AML-193 (cell line): Measurements from ENCODE around the gene MEOX1.

Experiments
- DNase-seq, 2 experiments: peaks; one replicate each; lab custom pipeline; 2025; lab: John Stamatoyannopoulos, UW

Gene MEOX1

DNA sequence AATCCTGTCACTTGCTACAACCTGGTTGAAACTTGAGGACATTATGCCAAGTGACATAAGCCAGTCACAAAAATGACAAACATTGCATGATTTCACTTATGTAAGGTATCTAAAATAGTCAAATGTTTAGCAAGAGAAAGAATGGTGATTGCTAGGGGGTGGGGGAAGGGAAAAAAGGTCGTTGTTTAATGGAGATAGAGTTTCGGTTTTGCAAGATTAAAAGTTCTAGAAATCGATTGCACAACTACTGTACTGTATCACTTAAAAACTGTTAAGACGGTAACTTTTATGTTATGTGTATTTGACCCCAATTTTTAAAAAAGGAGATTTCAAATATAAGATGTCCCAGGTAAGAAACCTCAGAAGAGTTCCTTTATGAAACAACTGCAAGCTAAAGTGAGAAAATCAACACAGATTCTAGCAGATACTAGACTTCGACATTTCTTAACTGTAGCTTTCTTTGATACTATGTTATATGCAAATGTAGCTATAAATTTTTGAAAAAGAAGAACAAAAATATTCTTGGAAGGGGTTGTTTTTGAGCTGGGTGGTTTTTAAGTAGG lies 5.9 kb downstream of the MEOX1 start:
- DNase-seq, result peak; percentile 52 to 62

DNA sequence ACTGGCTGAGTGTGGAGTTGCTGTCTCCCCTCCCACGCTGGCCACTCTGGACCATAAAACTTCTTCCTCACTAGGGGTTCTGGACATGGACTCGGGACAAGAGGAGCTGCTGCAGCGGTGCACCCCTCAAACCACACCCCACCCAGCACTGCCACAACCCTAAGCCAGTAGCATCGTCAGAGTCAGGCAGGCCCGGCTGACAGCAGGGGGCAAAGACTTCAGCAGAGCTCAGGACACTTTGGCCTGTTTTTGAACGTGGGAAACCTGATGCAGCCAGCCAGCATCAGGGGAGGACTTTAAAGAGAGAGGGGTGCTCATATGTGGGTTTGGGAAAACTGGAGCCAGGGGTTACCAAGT lies 9.6 kb downstream of the MEOX1 start:
- DNase-seq, result no peak

DNA sequence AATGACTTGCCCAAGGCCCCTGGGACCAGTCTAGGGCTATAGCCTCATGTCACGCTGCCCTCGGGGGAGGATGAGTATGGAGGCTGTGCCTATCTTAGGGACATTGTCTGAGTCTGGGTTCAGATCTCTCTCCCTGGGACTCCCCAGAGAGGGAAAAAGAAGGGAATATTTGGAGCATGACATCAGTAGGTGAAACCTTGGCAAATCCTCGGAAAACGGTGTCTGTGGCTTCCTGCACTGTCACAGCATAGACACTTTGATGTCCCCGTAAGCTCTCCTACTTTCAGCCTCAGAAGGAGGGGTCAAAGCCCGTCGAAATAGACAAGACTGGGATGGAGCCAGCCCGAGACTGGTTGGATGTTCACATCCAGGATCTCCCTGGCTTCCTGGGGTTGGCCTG lies 11.3 kb downstream of the MEOX1 start:
- DNase-seq, result no peak

DNA sequence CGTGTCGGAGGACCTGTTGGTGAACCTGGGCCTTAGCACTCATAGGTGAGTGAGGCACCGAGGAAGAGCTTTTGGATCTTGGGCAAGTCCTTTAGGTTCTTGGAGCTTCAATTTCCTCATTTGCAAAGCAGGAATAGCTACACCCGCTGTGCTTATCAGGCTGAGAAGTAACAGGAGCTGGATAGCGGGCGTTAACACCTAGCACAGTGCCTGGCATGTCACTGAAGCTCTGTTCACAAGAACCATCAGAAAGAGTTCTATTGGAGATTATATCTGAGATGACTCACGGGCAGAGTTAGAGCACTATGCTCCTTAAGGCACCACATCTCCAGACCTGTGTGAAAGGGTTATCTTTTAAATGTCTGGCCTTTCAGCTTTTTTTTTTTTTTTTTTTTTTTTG lies 12.8 kb downstream of the MEOX1 start:
- no peak for DNase-seq

DNA sequence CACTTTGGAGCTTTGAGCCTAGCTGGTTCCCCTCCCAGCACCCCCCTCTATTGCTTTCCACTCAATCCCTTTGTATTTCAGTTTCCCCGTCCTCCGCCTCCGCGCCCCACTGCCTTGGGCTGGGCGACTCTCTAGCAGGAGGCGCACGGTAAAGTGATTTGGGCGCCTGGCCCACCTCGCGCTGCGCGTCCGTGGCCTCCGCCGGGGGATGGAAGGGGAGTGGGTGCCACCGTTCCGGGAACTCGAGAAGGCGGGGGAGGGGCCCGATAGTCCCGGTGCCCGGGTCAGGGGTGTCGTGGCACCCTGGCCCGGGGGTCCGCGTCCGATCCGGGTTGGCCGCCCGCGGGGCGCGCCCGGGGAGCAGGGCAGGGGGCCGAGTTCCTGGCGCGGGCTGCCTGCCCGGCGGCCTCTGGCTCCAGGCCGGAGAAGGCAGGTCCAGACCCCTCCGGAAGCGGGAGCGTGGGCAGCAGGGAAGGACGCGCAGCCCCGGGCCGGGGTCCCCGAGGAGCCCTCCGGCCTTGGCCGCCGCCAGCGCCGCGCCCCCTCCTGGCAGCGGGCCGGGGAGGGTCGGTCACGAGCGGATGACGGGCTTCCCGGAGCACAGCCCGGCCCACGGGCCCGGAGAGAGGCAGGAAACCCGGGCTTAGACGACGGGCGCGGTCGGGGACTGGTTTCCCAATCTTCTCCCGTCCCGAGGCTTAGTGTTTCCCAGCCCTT lies 15.8 kb downstream of the MEOX1 start:
- no peak for DNase-seq

DNA sequence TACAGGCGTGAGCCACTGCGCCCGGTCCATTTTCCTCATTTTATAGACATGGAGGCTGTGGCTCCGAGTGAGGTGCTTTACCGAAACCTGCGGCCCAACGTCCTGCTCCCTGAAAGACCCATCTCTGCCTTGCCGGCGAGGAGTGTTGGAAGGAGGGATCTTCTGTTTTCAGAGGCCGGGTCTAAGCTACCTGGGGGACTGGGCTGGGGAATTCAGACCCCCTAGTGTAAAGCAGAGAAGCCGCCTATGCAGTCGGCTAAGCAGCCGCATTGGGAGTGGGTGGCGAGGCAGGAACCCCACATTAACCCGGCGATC lies 16.3 kb downstream of the MEOX1 start:
- DNase-seq, result no peak

DNA sequence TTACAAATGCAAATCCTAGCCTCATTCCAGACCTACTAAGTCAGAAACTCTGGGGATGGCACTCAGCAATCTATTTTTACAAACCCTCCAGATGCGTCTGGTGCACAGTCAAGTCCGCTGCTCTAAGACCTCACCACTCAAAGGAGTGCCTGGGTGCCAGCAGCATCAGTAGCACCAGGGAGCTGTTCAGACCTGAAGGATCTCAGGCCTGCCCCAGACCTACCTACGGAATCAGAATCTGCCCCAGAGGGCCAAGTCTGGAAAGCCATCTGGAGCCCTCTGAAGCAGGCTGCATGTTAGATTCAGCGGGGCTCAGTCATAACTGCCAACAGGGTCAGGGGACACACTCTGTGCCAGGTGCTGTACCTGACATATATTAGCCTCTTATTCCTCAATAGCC lies 17.6 kb downstream of the MEOX1 start:
- no peak for DNase-seq

DNA sequence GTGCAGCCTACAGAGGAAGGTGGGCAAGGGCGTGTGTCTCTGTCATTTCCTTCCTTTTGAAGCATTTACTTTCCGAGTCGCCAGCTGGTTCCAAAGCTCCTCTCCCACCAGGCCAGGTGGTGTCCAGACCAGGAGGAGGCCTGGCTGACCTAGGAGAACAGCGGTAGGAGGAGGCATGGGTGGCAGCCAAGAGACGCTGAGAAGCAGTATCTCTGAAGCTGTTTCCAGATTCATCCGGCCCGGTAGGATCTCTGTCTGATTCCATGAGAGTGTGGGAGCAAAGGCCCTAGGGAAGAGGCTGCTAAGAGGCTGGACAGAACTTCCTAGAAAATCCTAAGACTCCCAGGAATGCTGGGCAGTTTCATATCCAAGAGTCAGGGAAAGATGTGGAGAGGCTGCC lies 20.3 kb downstream of the MEOX1 start:
- no peak for DNase-seq

DNA sequence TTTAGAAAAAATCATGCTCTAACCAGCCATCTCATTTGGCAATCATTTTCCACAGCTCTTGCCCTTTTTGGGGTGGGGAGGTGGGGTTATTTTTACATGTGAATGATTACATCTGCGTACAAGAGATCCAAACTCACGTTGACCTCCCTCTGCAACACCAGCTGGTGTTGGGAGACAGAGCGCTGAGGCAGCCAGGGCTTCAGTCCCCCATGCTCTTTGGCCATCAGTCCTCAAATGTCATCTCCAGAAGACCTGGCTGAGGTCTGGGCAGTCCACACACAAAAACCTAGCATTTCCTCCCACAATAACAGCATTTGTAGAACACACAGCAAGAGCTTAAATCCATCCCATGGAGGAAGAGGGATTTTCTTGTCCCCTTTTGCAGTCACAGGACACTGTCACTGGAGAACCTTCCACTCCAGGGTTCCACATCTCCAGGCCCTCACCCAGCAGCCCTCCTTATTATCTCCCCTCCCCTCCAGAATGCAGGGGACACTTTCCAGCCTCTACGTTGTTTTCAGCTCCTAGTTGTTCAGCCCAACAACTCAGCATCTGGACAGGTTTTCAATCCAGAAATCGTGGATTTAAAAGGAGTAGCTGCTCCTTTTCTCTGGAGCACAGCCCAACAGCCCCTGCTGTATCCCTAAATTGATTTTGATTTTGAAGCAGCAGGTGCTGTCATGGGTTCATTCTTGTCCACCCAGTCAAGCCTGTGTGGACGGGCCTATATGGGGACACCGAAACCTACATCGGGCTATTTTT lies 21.1 kb downstream of the MEOX1 start:
- no peak for DNase-seq

DNA sequence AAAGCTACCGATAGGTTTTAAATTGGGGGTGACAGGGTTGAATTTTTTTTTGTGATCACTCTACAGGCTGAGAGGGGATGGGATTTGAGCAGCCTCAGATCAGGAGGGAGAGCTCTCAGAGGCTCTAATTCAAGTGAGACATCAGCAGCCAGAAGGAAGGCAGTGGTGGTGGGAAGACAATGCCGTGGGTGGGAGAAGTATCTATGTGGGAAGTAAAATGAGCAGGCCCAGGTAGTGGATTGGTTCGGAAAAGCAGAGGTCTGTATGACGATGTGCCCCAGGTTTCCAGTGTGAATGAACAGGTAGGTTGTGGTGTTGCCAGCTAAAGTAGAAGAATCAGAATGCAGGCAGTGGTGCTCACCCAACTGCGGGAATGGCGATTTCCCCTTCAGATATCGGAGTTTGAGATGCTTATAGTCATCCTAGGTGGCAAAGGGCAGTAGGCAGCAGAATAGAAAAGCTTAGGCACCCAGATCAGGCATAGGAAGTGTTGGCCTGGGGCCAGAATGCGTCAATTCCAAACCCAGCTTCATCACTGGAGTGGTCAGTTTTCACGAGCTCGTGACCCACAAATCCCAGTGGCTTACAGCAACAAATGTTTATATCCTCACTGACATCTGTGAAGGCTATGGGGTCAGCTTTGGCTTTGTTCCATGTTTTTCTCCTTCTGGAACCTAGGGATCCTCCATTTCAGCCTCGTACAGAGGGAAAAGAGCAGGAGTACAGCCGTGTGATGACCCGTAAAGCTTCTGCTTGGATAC lies 24.0 kb downstream of the MEOX1 start:
- no peak for DNase-seq

DNA sequence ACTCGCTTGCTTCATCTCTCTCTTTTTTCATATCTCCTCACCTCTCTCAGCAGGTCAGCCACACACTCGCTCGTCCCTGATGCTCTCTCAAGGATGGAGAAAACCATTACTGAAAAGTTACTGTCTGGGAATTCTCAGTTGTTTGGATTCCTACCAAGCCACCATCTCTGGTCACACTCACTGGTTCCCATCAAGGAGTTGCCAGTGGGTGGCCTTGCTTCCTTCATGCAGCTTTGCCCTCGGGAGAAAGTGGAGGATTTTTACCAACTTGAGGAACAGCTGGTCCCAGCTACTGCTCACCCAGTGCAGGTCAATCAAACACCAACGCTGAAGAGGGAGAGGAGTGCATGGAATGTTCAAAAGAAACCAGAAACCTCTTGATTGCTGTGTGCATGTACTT lies 25.3 kb downstream of the MEOX1 start:
- DNase-seq, result no peak

DNA sequence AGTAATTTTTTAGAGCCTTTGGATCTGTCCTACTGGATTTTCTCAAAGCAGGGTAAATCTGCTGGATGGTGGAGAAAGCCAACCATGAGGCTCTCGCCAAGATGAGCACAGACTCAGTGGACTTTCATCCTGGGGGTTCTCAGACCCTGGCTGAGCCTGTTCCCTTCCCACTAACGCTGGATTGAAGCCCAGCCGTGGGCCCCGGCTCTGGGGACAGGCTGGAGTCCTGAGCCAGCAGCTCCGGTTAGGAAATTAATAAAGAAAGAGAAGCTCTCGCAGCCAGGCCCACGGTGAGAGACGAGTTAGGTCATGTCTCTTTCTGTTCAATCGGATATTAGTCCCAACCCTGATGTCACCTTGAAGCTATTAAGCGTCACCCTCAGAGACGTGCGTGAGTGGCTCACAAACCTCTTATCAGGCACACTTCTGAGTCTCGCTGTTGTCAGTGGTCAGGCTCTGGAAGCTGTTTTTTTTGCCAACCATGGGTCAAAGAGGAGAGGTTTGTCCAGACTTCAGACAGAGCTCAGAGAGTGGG lies 27.1 kb downstream of the MEOX1 start:
- no peak for DNase-seq

DNA sequence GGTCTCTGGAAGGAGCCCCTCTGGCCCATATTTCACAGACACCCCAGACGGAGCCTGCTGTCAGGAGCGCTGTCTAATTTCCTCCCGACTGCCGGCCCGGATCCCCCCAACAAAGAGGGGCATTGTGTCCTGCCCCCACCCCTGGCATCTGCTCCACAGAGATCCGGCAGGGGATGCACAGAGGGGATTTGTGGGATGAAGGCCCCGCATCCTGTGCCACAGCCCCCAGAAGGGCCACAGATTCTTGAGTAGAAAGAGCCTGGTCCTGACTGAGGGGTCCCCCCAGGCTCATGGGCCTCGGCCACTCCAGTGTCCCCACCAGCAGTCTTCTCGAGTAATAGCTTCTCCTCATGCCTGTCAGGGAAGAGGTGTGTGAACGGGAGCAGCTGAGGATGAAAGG lies 29.5 kb downstream of the MEOX1 start:
- DNase-seq, result no peak

DNA sequence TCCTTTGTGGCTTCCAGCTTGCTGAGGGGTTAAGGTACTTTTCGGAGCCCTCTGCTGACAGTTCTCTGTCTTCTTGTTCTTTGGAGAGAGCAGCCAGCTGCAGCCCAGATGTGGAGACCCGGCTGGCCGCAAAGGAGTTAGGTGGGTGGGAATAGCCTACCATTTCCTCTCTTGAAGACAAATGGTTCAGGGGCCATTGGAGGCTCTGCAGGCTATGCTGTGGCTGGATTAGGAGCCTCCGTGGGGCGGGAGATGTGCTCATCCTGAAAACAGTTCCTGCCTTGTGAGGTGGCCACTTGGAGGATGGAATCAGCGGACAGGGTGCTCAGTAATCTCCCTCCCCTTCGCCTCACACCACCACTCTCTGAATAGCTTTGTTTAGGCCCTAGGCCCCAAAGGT lies 30.3 kb downstream of the MEOX1 start:
- no peak for DNase-seq

DNA sequence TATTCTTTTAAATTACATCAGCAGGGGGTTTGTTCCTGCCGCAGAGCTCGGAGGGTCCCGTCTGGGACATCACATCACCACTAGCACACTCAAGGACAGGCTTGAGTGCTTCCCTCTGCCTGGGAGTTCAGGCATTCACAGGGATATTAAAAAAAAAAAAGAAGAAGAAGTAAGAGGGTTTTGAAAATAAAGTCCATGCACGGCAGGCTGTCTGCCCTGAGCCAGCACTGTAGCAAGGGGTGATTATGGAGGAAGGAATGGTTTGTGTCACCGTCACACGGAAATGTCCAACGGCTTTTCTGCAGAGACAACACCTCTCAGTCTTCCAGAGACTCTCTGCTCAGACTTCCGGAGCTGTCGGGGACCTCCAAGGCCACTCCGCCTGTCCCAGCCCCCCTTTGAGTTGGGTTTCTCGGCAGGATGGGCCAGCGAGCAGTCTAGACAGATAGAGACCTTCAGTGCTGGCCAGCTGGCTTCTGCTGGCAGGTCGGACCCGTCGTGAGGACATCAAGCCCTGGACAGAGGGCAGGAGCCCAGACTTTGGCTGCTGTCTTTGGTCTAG lies 33.6 kb downstream of the MEOX1 start:
- no peak for DNase-seq

DNA sequence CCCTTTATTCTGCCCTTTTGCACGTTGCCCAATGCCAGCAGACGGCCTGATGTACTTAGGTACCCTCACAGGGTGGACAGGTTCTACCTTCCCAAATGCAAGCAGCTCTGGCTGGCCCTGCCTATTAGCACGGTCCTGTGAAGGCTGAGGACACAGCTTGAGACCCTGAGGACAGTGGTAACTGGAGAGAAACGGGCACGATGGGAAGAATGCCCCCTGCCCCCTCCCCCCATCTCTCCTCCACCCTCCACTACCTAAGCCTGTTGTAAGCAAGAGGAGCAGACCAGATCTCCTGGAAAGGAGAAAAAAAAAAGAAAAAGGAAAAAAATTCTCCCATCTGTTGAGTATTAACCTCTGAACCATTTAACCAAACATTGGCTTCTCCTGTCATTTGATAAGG lies 34.1 kb downstream of the MEOX1 start:
- DNase-seq, result no peak

DNA sequence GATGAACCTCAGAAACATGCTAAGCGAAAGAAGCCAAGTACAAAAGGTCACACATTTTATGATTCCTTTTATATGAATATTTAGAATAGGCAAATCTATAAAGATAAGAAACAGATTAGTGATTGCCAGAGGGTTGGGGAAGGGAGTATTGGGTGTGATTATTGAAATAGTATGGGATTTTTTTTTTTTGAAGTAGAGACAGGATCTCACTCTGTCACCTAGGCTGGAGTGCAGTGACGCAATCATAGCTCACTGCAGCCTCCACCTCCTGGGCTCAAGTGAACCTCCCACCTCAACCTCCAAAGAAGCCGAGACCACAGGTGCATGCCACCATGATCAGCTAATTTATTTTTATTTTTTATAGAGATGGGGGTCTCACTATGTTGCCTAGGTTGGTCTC lies 35.7 kb downstream of the MEOX1 start:
- DNase-seq, result no peak

DNA sequence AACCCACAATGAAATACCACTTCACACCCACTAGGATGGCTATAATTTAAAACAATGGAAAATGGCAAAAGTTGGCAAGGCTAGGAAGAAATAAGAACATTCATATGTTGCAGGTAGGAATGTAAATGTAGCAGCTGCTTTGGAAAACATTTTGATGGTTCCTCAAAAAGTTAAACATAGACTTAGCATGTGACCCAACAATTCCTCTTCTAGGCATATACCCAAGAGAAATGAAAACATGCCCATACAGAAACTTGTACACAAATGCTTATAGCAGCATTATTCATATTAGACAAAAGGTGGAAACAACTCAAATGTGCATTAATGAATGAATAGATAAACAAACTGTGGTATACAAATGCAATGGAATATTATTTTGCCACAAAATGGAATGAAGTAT lies 36.1 kb downstream of the MEOX1 start:
- no peak for DNase-seq

DNA sequence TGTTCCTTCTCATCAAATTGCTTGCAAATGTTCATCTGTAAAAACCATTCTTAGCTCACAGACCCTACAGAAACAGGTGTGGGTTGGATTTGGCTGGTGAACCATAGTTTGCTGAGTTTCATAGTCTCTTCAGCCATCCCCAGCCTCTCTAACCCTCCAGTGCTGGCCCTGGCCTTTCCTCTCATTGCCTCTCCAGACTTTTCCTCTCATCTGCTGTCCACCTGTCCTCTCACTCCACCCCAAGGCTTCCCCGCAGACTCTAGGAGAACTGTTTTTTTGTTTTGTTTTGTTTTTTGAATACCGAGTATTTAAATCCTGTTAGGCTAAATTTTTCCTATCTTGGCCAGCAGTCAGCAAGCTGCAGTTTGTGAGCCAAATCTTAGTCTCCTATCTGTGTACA lies 41.1 kb downstream of the MEOX1 start:
- DNase-seq, result no peak

DNA sequence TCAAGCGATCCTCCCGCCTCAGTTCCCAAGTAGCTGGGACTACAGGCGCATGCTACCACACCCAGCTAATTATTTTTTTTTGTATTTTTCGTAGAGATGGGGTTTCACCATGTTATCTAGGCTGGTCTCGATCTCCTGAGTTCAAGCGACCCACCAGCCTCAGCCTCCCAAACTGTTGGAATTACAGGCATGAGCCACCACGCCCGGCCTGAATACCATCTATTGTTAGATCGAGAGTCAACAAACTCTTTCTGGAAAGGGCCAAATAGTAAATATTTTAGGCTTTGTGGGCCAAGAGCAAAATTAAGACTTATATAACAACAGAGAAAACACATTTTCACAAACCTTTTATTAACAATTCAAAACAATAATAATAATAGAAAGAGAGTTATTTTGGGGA lies 41.6 kb downstream of the MEOX1 start:
- no peak for DNase-seq

DNA sequence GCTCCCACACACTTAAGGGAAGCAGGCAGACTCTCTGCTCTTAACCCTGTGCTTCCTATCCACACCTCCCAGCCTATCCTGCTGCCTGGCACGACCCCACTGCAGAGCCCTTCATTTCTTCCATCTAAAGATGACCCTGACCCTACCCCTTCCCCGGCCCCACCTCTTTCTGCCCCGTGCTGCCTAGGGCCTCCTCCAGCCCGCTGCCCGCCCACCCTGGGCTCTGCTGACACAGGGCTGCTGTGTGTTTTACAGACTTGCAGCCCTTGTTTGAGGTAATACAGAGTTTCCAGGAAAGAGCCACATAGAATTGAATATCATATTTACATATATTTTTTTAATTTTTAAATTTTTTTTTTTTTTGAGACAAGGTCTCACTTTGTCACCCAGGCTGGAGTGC lies 42.0 kb downstream of the MEOX1 start:
- DNase-seq, result no peak

DNA sequence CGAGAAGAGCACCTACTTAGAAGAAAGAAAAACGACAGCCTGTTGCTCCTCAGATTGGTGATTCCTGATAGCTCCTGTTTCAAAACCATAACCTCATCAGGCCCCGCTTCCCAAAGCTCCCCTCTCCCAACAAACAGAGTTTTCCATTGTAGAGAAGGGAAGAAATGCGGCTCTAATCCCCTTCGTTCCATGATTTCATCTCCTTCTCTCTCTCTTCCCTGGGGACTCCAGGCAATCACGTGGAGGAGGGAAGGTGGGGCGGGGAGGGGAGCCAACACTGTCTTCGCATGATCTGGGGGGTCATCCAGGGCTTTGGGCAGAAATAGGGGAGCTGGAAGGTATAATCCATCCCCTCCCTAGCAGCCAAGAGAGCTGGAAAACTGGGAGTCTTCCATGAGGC lies 43.4 kb downstream of the MEOX1 start:
- no peak for DNase-seq

DNA sequence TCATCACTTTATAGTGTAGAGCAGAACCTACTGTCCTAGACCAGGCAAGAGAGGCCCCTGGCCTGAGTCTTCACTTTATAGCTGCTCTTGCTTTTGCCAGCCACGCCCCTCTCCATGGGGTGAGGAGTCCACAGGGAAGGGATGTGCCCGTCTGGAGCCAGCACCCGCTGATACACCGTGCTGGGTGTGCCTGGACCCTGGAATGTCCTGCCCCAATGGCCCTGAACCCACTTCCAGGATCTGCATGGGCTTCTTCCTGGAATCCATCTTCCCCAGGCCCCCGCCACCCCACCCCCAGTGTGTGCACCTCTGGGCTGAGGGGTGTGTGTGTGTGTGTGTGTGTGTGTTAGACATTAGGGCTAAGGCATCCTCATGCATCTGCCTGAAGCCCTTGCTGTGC lies 44.9 kb downstream of the MEOX1 start:
- DNase-seq, result no peak
